ENCODE results near the gene DARS2.

DNA sequence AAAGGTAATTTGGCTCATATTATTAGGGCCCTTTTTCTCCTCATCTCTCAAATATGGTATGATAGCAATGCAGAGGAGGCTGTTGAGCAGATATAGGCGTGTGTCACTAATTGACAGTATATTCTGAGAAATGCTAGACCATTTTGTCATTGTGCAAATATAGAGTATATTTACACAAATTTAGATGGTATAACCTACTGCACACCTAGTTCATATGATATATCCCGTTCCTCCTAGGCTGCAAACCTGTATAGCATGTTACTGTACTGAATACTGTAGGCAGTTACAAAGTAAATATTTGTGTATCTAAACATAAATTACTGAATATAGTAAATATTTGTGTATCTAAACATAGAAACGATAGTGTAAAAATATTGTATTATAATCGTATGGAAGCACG, 52.3 kb downstream of the DARS2 start:
- TF ChIP-seq, protein P1, sequence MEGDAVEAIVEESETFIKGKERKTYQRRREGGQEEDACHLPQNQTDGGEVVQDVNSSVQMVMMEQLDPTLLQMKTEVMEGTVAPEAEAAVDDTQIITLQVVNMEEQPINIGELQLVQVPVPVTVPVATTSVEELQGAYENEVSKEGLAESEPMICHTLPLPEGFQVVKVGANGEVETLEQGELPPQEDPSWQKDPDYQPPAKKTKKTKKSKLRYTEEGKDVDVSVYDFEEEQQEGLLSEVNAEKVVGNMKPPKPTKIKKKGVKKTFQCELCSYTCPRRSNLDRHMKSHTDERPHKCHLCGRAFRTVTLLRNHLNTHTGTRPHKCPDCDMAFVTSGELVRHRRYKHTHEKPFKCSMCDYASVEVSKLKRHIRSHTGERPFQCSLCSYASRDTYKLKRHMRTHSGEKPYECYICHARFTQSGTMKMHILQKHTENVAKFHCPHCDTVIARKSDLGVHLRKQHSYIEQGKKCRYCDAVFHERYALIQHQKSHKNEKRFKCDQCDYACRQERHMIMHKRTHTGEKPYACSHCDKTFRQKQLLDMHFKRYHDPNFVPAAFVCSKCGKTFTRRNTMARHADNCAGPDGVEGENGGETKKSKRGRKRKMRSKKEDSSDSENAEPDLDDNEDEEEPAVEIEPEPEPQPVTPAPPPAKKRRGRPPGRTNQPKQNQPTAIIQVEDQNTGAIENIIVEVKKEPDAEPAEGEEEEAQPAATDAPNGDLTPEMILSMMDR (IDR thresholded peaks at IDR 0.05; ENCODE audit: insufficient read depth, low read depth, low read length) = no peak
- TF ChIP-seq EZH2 (IDR thresholded peaks at IDR 0.05; ENCODE audit: insufficient read depth, low read length) = no peak
